C1 segment of cervical spinal cord (tissue), 14 donors: ENCODE measurements around the gene ARHGAP26.

Source experiments
- DNase-seq, 14 donors: peaks; one replicate each; lab custom pipeline; 2025; lab: John Stamatoyannopoulos, UW

The ARHGAP26 gene, protein sequence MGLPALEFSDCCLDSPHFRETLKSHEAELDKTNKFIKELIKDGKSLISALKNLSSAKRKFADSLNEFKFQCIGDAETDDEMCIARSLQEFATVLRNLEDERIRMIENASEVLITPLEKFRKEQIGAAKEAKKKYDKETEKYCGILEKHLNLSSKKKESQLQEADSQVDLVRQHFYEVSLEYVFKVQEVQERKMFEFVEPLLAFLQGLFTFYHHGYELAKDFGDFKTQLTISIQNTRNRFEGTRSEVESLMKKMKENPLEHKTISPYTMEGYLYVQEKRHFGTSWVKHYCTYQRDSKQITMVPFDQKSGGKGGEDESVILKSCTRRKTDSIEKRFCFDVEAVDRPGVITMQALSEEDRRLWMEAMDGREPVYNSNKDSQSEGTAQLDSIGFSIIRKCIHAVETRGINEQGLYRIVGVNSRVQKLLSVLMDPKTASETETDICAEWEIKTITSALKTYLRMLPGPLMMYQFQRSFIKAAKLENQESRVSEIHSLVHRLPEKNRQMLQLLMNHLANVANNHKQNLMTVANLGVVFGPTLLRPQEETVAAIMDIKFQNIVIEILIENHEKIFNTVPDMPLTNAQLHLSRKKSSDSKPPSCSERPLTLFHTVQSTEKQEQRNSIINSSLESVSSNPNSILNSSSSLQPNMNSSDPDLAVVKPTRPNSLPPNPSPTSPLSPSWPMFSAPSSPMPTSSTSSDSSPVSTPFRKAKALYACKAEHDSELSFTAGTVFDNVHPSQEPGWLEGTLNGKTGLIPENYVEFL

DNA sequence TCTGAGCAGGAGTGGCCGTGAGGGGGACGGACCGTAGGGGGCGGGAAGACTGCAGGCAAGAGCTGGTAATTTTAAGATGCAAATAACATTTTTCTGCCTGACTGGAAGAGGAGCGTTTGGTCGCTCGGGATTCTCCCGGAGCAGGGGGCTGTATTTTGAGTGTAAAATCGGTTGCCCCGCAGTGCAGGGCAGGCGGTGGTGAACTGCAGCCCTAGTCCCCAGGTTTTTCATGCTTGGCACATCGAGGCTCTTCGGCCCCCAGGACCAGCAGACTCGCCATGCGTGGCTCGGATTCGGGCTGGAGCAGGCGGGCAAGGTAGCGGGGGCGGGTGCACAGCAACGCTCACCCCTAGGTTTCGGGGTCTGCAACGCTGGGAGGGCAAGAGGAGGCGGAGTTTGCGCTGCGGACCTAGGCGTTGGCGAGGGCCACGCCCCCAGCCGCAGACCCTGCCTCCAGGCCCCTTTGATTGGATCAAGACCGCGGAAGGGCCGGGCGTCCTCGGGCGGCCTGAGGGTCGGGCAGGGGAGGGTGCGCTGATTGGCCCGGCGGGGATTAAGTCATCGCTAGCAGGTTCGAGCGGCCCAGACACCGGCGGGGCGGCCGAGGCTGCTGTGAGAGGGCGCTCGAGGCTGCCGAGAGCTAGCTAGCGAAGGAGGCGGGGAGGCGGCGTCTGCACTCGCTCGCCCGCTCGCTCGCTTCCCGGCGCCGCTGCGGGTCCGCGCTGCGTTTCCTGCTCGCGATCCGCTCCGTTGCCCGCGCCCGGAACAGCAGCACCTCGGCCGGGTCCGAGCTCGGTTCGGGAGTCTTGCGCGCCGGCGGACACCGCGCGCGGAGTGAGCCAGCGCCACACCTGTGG lies at the start of gene ARHGAP26:
TSS of gene ARHGAP26 (plus strand) at position 585 of the 857 bp plus-strand sequence. CDS start 385 bp downstream, outside the sequence.
- DNase-seq: peak; percentile 67 to 99 (median 92)

DNA sequence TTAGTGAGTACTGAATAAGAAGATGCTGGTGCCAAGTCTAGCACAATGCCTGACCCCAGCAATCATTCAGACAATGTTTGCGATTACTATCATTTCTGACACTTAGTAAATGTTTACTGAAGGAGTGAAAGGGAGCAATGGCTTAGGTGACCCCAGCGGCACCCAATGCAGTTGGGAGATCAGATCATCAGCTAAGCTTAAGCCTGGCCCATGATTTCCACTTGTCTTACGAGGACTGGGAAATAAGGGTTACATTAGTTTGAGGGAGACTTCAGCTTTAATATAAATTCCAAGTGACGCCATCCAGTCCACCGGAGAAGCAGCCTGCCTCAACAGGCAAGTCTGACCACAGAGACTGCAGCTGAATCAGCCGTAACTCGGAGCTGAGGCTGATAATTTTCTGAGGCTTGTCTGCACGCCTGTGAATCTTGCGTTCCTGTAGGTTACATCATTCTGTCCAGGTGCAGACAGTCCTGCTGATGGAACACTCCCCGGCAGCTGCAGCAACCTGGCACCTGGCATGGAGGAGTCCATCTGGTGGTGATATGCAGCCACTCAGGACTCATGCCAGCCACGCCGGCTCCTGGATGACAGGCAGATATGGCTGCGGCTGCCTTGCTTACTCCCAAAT lies 49.4 kb upstream of the ARHGAP26 start:
- peak in 1 of 14 donors; percentile 67 for DNase-seq

- peak in 3 of 14 donors; percentile 15 to 24 (median 18) for DNase-seq
Observed at GRCh38 chr5:142722146-142722545, 48.0 kb upstream of the ARHGAP26 start.

GRCh38 chr5:142722896-142723295 lies 47.3 kb upstream of the ARHGAP26 start:
- DNase-seq: peak in 7 of 14 donors; percentile 23 to 75 (median 40)

DNA sequence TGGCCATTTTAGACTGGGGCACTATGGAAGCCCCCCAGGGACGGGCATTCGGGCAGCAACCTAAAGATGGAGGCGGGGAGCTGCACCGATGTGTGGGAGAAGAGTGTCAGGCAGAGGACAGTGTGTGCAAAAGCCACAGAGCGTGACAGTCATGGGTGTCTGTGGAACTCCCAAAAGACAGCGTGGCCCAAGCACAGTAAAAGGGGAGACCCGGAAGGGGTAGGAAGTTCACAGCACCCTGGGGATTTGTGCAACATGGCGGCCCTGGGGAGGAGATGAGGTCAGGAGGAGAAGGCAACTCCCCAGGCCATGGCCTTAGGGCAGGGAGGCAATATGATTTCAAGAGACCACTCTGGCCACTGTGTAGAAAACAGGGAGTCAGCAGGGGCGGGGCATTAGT lies 45.4 kb upstream of the ARHGAP26 start:
- no peak for DNase-seq

DNA sequence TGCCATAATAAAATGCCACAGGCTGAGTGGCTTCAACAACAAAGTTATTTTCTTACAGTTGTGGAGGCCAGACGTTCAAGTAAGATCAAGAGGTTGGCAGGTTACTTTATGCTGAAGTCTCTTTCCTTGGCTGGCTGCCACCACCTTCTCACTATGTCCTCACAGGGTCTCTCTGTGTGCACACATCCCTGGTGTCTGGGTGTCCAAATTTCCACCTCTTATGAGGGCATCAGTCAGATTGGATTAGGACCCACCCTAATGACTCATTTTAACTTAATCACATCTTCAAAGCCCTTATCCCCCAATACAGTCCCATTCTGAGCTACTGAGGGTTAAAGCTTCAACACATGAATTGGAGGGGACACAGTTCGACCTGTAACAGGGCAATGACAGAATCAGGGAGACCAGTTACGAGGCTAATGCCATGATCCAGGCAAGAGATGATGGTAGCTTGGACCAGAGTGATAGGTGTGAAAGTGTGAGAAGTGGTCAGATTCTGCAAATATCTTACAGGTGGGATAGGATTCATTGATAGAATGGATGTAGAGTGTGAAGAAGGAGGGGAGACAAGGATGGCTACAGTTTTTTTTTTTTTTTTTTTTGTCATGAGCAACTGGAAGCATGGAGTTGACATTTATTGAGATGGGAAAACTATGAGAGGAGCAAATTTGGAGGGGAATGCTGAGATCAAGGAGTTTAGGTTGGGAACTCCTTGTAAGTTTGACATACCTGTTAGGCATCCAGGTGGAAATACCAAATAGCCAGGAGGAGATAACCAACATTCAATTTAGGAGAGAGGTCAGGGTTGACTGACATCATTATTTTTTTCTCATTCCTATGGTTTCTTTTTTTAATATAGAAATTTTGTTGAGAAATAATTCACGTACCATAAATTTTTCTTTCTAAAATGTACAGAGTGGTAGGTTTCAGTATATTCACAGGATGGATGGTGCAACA lies 44.7 kb upstream of the ARHGAP26 start:
- DNase-seq: no peak

DNA sequence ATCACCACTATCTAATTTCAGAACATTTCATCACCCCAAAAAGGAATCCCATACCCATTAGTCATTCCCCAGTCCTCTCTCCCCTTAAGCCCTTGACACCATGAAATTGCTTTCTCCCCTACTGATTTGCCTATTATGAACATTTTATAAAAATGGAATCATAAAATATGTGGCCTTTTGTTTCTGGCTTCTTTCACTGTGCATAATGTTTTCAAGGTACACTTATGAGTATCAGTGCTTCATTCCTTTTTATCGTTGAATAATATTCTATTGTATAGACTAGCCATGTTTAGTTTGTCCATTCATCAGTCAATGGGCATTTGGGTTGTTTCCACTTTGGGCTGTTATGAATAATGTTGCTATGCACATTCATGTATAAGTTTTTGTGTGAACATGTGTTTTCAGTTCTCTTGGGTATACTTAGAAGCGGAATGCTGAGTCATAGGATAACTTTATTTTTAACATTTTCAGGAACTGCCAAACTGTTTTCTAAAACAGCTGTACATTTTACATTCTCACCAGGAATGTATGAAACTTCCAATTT lies 43.9 kb upstream of the ARHGAP26 start:
- DNase-seq: no peak

DNA sequence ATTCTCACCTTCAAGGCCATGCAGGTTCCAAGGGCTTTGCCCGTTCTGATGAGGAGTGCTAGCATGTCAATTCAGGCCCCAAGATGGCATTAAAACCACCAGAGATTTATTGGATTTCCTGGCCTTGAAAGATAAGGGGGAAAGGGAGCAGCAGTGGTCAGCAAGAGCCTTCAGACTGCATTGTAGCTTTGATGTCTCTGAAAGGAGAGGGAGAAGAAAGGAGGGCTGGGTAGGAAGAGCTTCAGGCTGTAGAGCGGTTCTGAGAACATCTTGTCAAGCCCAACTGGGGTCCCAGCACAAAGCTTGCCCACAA lies 42.5 kb upstream of the ARHGAP26 start:
- no peak for DNase-seq

- peak in 1 of 14 donors; percentile 66 for DNase-seq
Observed at GRCh38 chr5:142735323-142736246, 34.6 kb upstream of the ARHGAP26 start.

- DNase-seq: peak in 1 of 14 donors; percentile 66
Observed at GRCh38 chr5:142736247-142736632, 33.9 kb upstream of the ARHGAP26 start.

GRCh38 chr5:142737179-142737578 lies 33.0 kb upstream of the ARHGAP26 start:
- DNase-seq: no peak

DNA sequence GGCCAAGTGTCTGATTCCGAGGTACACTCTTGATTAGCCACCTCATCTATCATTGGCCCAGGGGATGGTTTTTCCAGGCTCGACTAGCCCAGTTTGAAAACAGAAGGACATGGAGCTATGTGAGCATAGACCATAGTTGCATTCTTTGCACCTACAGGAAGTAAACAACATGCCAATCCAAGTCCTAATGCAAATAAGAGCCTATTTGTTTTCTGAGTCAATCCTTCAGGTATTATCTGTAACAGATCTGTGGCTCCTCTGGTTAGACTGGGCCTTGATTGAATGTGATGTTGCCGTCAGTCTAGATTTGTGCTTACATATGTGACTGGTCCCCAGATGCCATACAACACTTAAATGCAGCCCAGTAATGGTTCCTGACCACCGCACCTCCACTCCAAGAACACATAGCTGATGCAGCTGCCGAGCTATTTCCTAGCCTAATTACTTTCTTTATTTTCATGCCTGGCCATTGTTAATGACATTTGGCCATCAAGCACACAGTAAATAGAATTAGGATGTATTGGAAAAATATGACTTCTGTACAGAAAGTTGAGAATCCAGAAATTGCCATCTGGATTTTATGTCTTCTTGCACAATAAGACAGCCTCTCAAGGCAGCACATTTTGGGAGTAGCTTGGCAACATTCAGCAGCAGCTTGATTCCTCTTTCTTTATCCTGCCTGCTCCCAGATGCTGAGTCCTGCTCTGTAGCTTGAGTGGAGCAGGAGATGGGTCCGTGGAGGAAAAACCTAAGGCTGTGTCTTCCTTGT lies 29.5 kb upstream of the ARHGAP26 start:
- DNase-seq: no peak

DNA sequence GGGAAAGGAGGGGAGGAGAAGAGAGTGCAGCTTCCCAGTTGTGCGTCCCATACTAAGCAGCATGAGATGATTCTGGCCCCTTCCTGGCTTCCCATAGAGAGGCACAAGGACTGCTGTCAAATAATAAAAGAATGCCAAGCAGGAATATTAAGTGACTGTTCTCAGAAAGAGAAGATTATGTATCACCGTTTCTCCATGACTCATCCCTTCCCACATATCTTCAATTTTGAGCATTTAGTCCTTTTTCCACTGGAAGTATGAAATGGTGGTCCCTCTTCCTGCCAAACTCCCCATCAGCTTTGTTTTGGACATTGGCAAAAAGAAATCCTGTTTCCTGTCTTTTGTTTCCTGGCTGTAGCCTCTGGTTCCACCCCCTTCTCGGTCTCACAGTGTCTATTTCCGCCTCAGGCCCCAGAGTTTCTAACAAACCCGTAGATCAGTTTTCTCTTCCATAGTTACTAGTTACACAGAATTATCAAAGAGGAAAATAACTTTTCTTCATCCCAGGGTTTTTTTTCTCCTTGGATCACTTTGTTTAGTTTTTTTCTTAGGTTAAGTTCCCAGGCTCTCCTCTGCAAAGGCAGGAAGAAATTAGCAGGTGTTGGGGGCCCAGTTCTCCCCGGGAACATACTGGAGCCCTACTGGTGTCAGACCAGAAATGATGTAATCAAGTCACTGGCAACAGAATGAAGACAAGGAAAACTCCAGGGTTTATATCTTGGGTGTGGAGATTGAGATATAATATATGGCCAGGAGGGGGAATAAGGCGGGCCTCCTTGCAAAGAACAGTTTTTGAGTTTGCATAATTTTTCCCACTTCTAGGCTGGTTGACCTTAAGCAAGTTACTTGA lies 26.4 kb upstream of the ARHGAP26 start:
- no peak for DNase-seq

DNA sequence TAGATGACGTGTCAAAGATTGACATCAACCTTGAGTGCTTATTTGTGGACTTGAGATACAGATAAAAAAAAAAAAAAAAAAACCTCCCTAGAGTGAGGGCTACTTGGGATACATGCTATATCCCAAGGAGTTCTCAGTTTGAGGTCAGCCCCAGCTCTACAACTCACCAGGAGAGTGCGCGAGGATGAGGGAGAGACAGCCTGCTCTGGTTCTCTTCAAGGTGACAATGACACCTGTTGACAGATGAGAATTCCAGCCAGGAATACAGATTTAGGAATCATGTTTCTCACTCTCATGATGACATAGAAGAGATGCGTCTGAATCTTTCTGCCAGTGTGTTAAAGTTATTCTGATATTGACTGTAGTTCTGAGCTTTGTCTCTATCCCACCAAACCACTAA lies 24.9 kb upstream of the ARHGAP26 start:
- no peak for DNase-seq

DNA sequence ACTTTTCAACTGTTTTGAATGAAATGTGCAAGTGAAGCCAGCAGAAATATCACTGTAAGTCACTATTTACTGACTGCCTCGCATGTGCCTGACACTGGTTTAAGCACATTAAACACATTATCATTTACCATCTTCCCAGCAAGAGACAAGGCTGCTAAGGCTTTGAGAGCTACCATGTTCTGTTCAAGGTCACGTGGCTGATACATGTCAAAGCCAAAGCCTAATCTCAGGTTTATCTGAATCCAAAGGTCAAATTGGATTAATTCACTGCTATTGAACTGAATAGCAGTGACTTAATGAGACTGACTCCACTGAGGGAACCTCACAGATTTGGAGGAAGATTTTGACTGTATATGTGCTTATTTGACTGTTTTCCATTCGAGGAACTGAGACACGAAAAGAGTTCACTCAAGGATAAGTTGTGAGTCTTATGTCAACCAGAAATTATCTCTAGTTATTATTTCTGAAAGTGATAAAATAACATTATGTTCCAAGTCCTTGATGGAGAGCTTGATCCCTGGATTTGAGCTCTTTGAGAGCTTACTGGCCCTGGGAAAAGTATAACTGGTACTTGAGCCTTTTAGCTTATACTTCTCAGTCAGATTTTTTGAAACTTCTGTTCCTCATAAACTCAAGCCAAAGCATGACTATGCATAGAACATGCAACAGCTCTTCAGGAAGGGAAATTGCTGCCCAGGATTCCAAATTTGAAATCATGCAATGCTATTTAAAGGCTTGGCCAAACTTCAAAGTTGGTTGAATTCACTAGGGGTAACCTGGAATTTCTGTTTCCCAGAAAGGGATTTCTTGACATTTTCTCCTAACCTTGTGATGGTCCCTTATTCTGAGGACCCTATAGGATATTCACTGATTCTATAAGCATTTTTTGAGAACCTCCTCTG lies 23.4 kb upstream of the ARHGAP26 start:
- no peak for DNase-seq

DNA sequence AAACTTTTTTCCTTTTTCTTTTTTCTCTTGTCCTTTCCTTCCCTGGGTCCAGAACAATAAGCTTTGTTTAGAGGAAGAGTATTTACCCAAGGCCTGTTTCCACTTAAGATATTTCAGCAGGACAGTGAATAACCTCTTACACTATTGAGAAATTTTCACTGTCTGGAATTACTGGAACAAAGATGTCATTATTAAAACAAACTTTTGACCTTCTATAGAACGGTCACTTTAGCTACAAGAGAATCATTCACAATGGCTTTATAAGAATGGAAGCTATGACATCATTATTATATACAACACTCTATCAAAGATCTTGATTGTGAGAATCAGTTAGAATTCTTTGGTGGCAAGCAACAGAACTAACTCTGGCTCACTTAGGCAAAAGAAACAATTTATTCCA lies 22.0 kb upstream of the ARHGAP26 start:
- DNase-seq: no peak
